GM21576 (cell line): ENCODE data around the gene XPO1.
"Not testable (repeated sequence)": the region's sequence is repeated elsewhere in the genome, so short reads cannot be mapped to it uniquely, and the experiment has no call there.

Source experiments
- ATAC-seq: cut with Tn5 transposase; IDR thresholded peaks from one replicate; pipeline ENCODE4 v1.9.1; 2021; ENCODE audit warnings: mild to moderate bottlenecking, moderate library complexity; ENCODE audit not compliant: unreplicated experiment

The XPO1 gene

DNA sequence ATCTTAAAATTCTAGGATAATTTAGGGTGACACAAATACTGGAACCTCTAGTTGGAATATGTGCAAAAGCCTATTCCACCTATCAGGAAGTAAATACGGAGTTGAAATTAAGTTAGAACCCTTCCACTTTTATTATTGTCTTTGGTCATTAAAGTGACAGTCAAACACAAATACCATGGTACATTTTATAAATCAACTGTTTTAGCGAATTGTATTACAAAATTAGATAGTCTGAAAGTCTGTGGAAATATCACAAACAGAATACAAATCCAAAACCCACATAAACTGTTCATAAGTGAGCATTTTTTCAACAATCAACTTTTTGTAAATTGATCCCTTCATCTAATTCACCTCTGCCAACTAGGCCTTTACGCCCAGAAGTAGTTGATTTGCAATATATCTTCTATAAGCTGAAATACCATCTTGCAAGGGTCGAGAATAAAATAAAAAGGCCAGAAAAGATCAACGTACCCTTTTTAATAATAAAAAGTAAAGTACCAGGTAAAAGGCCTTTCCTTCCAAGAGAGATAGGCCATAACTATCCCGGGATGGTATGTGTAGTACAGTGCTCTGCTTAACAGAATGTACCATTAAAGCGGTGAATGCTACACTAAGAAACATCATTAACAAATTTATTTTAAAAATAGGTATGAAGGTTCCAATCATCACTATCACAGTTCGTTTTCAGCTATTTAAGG lies 68.6 kb downstream of the XPO1 start:
- ATAC-seq, result no peak

DNA sequence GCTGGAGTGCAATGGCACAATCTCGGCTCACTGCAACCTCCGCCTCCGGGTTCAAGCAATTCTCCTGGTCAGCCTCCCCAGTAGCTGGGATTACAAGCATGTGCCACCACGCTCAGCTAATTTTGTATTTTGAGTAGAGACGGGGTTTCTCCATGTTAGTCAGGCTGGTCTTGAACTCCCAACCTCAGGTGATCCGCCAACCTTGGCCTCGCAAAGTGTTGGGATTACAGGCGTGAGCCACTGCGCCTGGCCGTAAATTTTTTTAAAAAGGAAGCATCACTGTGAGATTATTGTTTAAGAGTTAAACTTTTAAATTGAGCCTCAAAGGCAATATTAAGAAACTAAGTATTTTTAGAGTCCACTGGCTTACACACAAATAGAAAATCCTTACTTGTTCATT lies 69.9 kb downstream of the XPO1 start:
- not testable (repeated sequence) for ATAC-seq

DNA sequence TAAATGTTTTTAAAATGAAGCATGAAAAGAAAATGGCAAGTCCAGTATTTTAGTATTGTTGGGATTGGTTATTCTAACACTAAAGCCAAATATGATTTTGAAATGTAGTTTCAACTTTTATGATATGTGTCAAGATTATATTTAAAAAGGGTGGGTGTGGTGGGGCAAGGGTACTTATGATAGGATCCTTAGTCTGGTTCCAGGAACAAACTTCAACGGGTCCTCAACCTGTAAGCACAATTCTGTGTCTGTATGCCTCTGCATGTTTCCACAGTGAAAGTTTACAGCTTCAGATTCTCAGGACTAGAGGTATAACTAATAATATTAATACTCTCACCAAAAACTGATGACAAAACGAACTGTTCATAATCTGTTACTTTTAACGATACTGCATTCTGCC lies 73.1 kb downstream of the XPO1 start:
- ATAC-seq, result no peak

DNA sequence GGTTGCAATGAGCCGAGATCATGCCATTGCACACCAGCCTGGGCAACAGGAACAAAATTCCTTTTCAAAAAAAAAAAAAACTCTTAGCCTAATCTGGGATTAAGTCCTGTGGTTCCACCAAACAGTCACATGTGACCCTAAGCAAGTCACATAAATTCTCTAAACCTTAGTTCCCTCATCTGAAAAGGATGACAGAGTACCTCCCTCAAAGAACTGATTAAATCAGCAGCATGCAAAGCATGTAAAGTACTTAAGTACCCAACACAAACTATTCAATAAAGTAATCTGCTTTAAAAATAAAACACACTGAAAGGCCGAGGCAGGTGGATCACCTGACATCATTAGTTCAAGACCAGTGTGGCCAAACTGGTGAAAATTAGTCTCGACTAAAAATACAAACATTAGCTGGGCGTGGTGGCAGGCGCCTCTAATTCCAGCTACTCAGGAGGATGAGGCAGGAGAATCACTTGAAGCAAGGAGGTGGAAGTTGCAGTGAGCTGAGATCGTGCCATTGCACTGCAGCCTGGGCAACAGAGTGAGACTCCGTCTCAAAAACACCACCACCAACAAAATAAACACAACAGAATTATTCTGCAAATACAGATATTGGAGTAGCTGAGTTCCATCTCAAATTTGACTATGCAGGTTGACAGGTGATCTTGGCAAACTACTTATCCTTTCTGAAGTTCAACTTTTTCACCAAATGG lies 74.2 kb downstream of the XPO1 start:
- no peak for ATAC-seq

GRCh38 chr2:61461404-61461803 lies 76.8 kb downstream of the XPO1 start:
- no peak for ATAC-seq

DNA sequence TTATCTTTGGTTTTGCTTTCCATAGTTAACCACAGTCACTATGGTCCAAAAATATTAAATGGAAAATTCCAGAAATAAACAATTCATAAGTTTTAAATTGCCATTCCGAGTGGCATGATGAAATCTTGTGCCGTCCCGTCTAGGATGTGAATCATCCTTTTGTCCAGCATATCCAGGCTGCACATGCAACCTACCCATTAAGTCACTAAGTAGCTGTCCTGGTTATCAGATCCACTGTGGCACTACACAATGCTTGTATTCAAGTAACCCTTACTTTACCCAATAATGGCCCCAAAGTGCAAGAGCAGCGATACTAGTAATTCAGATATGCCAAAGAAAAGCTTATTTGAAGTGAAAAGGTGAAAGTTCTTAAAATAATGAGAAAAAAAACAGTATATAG lies 78.0 kb downstream of the XPO1 start:
- ATAC-seq, result no peak

DNA sequence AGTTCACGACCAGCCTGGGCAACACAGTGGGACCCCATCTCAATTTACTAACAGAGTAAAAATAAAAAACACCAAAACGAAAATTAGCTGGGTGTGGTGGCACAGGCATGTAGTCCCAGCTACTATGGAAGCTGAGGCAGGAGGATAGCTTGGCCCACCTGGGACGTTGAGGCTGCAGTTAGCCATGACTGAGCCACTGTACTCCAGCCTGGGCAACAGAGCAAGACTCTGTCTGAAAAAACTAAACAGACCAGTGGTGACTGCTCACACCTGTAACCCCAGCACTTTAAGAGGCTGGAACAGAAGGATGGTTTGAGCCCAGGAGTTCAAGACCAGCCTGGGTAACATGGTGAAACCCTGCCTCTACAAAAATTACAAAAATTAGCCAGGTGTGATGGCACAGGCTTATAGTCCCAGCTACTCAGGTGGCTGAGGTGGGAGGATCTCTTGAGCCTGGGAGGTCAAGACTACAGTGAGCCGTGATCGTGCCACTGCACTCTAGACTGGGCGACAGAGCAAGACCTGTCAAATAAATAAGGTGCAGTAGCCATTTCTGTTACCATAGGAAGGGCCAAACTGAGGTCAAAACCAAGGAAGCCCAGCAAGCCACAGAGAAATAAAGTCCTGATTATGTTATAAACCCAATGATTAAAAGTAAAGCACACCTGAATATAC lies 81.3 kb downstream of the XPO1 start:
- ATAC-seq, result no peak

DNA sequence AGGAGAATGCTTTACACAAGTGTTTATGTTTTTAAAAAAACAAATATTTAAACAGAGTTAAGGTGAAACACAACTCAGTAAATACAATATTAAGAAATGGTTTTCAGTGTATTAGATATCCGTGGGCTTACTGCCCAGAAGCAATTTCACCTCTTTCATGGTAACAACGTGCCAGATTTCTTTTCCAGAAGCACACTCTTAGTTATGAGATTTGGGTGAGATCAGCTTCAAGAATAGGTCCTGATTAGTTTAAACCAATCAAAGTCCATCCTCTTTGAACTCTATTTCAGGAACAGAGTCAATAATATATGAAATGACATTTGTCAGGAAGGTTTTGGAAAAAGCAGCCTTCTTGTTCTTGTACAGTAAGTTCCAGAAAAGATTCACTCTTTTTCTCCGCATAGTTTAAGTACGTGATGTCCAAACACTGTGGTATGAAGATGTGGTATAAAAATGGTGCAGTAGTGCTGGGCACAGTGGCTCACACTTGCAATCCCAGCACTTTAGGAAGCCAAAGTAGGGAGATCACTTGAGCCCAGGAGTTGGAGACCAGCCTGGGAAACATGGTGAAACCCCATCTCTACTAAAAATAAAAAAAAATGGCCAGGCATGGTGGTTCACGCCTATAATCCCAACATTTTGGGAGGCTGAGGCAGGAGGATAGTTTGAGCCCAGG lies 81.9 kb downstream of the XPO1 start:
- ATAC-seq, result no peak

DNA sequence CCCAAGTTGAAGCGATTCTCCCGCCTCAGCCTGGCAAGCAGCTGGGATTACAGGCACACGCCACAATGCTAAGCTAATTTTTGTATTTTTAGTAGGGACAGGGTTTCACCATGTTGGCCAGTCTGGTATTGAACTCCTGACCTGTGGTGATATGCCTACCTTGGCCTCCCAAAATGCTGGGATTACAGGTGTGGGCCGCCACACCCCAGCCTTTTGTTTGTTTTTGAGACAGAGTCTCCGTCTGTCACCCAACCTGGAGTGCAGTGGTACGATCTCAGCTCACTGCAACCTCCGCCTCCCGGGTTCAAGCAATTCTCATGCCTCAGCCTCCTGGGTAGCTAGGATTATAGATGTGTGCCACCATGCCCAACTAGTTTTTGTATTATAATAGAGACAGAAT lies 83.2 kb downstream of the XPO1 start:
- not testable (repeated sequence) for ATAC-seq

- ATAC-seq, result no peak
Observed at GRCh38 chr2:61454383-61454782, 83.8 kb downstream of the XPO1 start.

DNA sequence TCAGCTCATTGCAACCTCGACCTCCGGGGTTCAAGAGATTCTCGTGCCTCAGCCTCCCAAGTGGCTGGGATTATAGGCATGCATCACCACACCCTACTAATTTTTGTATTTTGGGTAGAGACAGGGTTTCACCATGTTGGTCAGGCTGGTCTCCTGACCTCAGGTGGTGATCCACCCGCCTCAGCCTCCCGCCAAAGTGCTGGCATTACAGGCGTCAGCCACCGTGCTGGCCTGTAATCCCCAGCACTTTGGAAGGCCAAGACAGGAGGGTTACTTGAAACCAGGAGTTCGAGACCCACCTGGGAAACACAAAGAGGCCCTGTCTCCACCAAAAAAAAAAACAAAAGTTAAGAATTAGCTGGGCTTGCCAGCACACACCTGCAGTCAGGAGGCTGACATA lies 85.8 kb downstream of the XPO1 start:
- ATAC-seq, result no peak

GRCh38 chr2:61451178-61451577 lies 87.0 kb downstream of the XPO1 start:
- ATAC-seq, result no peak

GRCh38 chr2:61450144-61450543 lies 88.0 kb downstream of the XPO1 start:
- ATAC-seq, result no peak

- no peak for ATAC-seq
Observed at GRCh38 chr2:61448229-61448628, 89.9 kb downstream of the XPO1 start.

GRCh38 chr2:61446971-61447370 lies 91.2 kb downstream of the XPO1 start:
- ATAC-seq, result not testable (repeated sequence)

DNA sequence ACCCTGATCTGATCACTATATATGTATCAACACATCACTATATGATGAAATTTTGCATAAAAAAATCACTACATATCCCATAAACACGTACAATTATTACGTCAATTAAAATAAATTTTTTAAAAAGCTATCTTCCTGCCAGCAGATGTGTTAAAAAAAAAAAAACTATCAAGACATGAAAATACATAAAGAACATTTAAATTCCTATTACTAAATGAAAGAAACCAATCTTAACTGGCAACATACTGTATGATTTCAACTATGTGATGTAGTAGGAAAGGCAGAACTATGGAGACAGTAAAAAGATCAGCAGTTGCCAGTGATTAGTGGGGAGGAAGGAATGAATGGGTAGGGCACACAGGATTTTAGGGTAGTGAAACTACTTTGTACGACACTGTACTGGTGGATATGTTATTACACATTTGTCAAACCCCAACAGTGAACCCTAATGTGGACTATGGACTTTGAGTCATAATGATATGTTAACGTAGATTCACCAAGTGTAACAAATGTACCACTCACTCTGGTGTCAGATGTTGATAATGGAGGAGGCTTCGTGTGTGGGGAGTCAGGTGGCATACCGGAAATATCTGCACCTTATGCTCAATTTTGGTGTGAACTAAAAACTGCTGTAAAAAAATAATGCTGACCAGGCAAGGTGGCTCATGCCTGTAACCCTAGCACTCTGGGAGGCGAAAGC lies 94.7 kb downstream of the XPO1 start:
- peak; percentile 78 for ATAC-seq

- no peak for ATAC-seq
Observed at GRCh38 chr2:61439241-61440002, 98.7 kb downstream of the XPO1 start.

GRCh38 chr2:61438670-61439069 lies 99.5 kb downstream of the XPO1 start:
- ATAC-seq, result no peak

DNA sequence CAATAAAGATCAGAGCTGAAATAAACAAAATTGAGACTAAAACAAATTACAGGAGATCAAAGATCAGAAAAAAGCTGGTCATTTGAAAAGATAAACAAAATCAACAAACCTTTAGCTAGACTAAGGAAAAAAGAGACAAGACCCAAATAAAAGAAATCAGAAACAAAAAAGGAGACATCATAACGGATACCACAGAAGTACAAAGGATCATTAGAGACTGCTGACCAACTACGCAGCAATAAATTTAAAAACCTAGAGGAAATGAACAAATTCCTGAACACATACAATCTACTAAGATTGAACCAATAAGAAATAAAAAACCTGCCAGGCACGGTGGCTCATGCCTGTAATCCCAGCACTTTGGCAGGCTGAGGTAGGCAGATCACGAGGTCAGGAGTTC lies 101.0 kb downstream of the XPO1 start:
- no peak for ATAC-seq

DNA sequence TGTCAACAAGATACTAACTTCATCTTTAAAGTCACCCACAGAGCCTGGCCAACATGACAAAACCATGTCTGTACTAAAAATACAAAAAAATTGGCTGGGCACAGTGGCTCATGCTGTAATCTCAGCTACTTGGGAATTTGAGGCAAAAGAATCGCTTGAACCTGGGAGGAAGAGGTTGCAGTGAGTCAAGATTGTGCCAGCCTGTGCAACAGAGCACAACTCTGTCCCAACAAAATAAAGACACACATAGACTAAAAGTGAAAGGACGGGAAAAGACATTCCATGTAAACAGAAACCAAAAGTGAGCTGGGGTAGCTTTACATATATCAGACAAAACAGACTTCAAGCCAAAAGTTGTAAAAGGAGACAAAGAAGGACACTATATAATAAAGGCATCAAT lies 102.1 kb downstream of the XPO1 start:
- ATAC-seq, result no peak
